GM10248 (cell line): ENCODE results near the gene SPATA17.

Experiments
- CTCF ChIA-PET: fragments of 300-600 bp; sonication (Branson Sonifier 250); formaldehyde crosslinking; extraction: SDS; loops from one replicate; lab custom pipeline; 2021; ENCODE audit warnings: antibody characterized with exemption; lab: Yijun Ruan, JAX
- POLR2A ChIA-PET: fragments of 350-650 bp; sonication (Branson Sonifier 250); formaldehyde crosslinking; extraction: SDS; loops from one replicate; lab custom pipeline; 2020; ENCODE audit warnings: antibody characterized with exemption; lab: Yijun Ruan, JAX
- DNase-seq: peaks from one replicate; pipeline ENCODE4 v3.0.0; 2012; ENCODE audit errors: extremely low spot score
- TF ChIP-seq, protein P1 (sequence below): IDR thresholded peaks from 2 replicates; pipeline ENCODE4 v1.5.1; 2012; ENCODE audit warnings: mild to moderate bottlenecking, low read depth; ENCODE audit errors: extremely low read depth, missing control alignments, control extremely low read depth

Gene SPATA17

DNA sequence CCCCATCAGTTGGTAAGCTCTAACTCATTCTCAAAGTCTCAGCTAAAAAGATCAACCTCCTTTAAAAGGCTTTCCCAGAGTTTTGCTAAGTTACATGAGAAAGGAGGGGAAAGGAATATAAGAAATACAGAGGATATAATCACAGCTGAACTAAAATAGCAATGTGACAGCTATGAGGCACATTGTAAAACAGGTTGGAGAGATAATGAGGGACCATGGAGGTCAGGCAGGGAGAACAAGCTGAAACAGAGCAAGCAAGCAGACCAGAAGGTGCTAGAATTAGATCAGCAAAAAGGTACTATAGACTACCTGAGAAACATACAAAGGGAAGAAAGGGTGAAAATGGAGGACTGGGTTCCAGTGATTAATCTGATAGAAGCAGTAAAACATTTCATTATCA, 28.8 kb upstream of the SPATA17 start:
- DNase-seq: no peak
- TF ChIP-seq, protein P1, sequence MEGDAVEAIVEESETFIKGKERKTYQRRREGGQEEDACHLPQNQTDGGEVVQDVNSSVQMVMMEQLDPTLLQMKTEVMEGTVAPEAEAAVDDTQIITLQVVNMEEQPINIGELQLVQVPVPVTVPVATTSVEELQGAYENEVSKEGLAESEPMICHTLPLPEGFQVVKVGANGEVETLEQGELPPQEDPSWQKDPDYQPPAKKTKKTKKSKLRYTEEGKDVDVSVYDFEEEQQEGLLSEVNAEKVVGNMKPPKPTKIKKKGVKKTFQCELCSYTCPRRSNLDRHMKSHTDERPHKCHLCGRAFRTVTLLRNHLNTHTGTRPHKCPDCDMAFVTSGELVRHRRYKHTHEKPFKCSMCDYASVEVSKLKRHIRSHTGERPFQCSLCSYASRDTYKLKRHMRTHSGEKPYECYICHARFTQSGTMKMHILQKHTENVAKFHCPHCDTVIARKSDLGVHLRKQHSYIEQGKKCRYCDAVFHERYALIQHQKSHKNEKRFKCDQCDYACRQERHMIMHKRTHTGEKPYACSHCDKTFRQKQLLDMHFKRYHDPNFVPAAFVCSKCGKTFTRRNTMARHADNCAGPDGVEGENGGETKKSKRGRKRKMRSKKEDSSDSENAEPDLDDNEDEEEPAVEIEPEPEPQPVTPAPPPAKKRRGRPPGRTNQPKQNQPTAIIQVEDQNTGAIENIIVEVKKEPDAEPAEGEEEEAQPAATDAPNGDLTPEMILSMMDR: no peak
- ChIA-PET POLR2A (no interaction called here), CTCF (interaction anchor here (0.9 to 1.2 kb wide), 2 partner anchors 10 to 12 kb away, joined by 3 read pairs; no protein-coding TSS in a partner anchor)

- ChIA-PET CTCF (interaction anchor here (2.2 kb wide), 1 partner anchor 14 kb away, joined by 8 read pairs; no protein-coding TSS in a partner anchor), POLR2A (no interaction called here)
- DNase-seq: no peak
- TF ChIP-seq, protein P1: no peak
Measured at GRCh38 chr1:217605390-217605789, 25.8 kb upstream of the SPATA17 start.

DNA sequence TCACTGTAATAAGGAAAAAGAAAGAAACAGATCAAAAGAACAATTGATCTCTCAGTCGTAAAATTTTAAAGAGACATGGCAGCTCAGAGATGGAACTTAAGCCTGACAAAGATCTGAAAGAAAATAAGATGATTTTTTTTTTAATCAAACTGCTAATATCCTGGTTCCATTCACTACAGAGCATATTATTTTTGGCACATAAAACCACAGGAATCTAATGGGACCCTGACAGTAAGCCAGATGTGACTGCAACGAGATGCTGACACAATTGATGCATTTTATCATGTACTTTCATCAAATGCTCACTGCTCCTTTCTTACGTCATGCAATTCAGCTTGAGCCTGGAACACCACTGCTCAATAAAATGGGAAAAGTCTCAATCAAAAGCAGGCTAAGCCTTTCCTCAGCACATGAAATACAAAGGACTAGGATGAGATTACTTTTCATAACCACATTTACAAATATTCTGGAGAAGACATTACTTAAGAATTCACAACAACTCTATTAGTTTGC, 16.9 kb upstream of the SPATA17 start:
- no peak for DNase-seq
- TF ChIP-seq, protein P1: no peak
- ChIA-PET CTCF (interaction anchor here (0.6 to 1.8 kb wide), 5 partner anchors 8 to 25 kb away, joined by 3 to 4 read pairs (median 3); partner anchors contain the start of gene GPATCH2), POLR2A (no interaction called here)

DNA sequence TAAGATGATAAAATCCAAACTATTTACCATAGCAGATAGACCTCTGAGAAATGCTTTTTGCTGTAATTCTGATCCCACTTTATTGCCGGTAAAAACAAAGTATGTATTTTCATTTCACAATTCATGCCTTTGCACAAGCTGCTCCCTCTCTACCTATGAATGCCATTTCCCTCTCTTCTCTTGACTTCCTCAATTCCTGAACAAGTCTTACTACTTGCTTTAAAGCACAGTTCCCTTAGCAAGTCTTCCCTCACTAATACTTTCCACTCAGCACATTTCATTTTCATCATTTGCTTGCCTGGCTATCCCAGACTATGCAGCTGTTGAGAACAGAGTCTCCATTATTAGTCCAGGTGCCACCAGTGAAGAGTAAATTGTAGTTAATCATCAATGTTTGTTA, 14.0 kb upstream of the SPATA17 start:
- no peak for DNase-seq
- POLR2A ChIA-PET: no interaction called here
- CTCF ChIA-PET: no interaction called here
- TF ChIP-seq, protein P1: no peak

DNA sequence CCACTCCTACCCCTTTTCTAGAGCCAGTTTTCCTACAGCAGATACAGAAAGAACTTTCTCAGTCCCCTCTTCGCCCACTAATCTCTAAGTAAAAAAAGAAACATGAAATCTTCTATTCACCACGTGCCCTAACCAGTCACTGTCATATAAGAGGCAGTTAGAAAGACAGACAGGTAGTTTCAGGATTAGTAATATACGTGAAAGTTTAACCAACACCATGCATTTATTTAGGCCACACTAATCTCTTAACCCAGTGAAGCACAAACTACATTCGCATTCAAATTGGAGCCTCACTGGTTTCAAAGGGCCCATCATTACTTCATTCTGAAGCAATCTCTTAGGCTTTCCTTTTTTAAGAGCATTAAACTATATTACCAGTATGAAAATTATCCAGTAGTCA, 10.3 kb upstream of the SPATA17 start:
- TF ChIP-seq, protein P1: no peak
- ChIA-PET POLR2A (no interaction called here), CTCF (interaction anchor here (1.4 to 2.2 kb wide), 2 partner anchors 10 to 41 kb away, joined by 3 to 15 read pairs; partner anchors contain the start of genes GPATCH2 and SPATA17)
- DNase-seq: peak; percentile 72

GRCh38 chr1:217622042-217622441, 9.1 kb upstream of the SPATA17 start:
- TF ChIP-seq, protein P1: no peak
- no peak for DNase-seq
- CTCF ChIA-PET: interaction anchor here (0.8 to 2.2 kb wide), 6 partner anchors 9 to 39 kb away, joined by 3 to 15 read pairs (median 3); partner anchors contain the start of genes GPATCH2 and SPATA17
- POLR2A ChIA-PET: interaction anchor here (1.8 kb wide), 1 partner anchor 9 kb away, joined by 8 read pairs; the partner anchor contains the start of genes GPATCH2 and SPATA17

GRCh38 chr1:217626321-217626720, 4.8 kb upstream of the SPATA17 start:
- TF ChIP-seq, protein P1: no peak
- no peak for DNase-seq
- ChIA-PET POLR2A (no interaction called here), CTCF (no interaction called here)
